Measurements from ENCODE around the gene REV3L.

REV3L gene

DNA sequence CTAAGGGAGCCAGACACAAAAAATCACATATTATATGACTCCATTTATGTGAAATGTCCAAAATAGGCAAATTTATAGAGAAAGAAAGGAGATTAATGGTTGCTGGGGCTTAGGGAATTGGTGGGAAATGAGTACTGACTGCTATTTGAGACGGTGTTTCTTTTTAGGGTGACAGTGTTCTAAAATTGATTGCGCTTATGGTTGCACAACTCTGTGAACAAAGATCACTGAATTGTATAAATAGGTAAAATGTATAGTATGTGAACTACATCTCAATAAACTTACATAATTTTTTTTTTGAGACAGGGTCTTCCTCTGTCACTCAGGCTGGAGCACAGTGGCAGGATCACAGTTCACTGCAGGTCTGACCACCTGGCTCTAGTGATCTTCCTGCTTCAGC, 45.4 kb downstream of the REV3L start:
- no peak for DNase-seq (ENCODE audit: low read depth)
- TF ChIP-seq, protein P1, sequence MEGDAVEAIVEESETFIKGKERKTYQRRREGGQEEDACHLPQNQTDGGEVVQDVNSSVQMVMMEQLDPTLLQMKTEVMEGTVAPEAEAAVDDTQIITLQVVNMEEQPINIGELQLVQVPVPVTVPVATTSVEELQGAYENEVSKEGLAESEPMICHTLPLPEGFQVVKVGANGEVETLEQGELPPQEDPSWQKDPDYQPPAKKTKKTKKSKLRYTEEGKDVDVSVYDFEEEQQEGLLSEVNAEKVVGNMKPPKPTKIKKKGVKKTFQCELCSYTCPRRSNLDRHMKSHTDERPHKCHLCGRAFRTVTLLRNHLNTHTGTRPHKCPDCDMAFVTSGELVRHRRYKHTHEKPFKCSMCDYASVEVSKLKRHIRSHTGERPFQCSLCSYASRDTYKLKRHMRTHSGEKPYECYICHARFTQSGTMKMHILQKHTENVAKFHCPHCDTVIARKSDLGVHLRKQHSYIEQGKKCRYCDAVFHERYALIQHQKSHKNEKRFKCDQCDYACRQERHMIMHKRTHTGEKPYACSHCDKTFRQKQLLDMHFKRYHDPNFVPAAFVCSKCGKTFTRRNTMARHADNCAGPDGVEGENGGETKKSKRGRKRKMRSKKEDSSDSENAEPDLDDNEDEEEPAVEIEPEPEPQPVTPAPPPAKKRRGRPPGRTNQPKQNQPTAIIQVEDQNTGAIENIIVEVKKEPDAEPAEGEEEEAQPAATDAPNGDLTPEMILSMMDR (conservative IDR thresholded peaks at IDR 0.05; ENCODE audit: low read depth, low read length): no peak
- H3K4me3 ChIP-seq (ENCODE audit: low read length): no peak overlapping the region

DNA sequence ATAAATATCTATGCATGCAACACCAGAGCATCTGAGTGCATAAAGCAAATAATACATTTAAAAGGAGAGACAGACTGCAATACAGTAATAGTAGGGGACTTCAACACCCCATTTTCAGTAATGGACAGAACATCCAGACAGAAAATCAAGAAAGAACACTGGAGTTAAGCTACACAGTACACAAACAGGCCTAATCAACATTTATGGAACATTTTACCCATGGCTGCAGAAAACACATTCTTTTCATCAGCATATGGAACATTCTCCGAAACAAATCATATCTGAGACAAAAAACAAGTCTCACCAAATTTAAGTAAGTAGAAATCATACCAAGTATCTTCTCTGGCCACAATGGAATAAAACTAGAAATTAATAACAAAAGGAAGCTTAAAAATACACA, 50.5 kb downstream of the REV3L start:
- TF ChIP-seq, protein P1 (conservative IDR thresholded peaks at IDR 0.05; ENCODE audit: low read depth, low read length): no peak
- DNase-seq (ENCODE audit: low read depth): no peak
- no peak overlapping the region for H3K4me3 ChIP-seq (ENCODE audit: low read length)

DNA sequence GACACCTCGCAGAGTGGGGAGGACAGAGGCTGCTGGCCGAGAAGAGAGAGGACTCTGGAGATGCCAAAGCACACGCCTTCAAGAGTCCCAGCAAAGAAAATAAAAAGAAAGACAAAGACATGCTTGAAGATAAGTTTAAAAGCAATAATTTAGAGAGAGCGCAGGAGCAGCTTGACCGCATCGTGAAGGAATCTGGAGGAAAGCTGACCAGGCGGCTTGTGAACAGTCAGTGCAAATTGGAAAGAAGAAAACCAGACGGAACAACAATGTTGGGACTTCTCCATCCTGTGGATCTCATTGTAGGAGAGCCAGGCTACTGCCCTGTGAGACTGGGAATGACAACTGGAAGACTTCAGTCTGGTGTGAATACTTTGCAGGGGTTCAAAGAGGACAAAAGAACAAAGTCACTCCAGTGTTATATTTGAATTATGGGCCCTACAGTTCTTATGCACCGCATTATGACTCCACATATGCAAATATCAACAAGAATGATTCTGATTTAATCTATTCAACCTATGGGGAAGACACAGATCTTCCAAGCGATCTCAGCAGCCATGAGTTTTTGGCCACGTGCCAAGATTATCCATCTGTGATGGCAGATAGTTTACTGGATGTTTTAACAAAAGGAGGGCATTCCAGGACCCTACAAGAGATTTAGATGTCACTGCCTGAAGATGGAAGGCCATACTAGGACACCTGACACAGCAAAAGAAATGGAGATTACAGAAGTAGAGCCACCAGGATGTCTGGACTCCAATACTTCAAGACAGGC, 52.2 kb downstream of the REV3L start:
- no peak overlapping the region for H3K4me3 ChIP-seq (ENCODE audit: low read length)
- TF ChIP-seq, protein P1 (conservative IDR thresholded peaks at IDR 0.05; ENCODE audit: low read depth, low read length): no peak
- no peak for DNase-seq (ENCODE audit: low read depth)

DNA sequence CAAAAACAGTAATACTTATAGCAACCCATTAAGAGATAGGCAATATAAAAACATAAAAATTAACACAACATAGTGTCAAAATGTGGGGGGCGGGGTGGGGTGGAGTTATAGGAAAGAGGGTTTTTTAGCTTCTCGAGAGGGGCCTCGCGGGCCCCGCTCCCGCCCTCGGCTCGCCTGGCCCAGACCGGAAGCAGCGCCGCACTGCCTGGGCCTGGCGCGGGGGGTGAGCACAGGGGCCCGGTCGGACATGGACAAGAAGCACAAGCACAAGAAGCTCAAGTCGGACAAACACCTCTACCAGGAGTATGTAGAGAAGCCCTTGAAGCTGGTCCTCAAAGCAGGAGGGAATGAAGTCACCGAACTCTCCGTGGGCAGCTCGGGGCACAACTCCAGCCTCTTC, 53.4 kb downstream of the REV3L start:
- H3K4me3 ChIP-seq (ENCODE audit: low read length): no peak overlapping the region
- no peak for DNase-seq (ENCODE audit: low read depth)
- TF ChIP-seq, protein P1 (conservative IDR thresholded peaks at IDR 0.05; ENCODE audit: low read depth, low read length): no peak

DNA sequence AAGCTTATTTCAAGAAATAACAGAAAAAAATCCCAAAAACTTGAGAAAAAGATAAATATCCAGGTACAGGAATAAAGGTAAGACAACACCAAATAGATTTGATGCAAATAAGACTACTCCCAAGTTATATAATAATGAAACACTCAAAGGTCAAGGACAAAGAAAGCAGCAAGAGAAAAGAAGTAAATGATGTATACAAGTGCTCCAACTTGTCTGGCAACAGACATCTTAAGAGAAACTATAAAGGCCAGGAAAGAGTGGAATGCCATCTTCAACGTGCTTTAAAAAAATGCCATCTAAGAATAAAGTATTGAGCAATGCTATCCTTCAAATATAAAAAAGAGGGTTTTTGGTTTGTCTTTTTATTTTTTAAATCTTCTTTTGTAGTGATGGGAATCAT, 54.2 kb downstream of the REV3L start:
- H3K4me3 ChIP-seq (ENCODE audit: low read length): no peak overlapping the region
- TF ChIP-seq, protein P1 (conservative IDR thresholded peaks at IDR 0.05; ENCODE audit: low read depth, low read length): no peak
- no peak for DNase-seq (ENCODE audit: low read depth)

DNA sequence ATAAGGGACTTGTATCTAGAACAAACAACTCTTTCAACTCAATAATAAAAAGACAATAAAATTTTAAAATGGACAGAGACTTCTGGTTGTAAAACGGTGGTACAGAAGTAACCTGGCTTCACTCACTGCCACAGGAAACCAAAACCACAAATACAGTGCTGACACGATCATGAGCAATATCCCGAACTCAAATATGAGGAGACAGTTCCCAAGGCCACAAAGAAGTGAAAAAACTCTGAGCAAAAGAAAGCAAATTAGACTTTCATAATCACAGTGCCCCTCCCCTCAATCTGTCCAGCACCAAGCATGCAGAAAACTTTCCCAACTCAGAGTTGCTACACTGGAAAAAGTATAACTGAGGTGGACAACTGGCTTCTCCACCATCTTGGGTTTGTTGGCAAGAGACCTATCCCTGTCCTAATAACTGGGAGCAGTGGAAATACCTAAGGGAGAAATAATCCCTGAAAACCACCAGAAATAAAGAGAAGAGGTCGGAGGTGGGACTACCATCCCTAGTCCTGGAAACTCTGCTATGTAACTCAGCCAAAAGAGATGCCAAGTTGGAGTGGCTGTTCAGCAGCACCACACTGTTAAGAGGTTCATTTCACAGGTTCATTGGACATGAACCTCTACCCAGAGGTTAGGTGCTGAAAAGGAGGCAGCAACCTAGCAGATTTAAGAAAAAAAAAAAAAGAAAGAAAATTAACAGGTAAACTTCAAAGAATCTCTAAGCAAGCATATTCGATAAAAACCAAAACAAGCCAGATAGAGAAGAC, 55.5 kb downstream of the REV3L start:
- no peak overlapping the region for H3K4me3 ChIP-seq (ENCODE audit: low read length)
- DNase-seq (ENCODE audit: low read depth): peak; percentile 31
- TF ChIP-seq, protein P1 (conservative IDR thresholded peaks at IDR 0.05; ENCODE audit: low read depth, low read length): no peak
